Retinal pigment epithelial cell (primary cell): ENCODE data around the gene WDPCP.
A peak's percentile ranks its signal among the peaks of the same experiment; 100 is the strongest.
"Not testable (repeated sequence)": the region's sequence is repeated elsewhere in the genome, so short reads cannot be mapped to it uniquely, and the experiment has no call there.

Experiments used
- DNase-seq: peaks from one replicate; pipeline ENCODE4 v3.0.0-alpha.2; 2010; ENCODE audit warnings: low read depth
- H3K4me3 ChIP-seq: 2 replicates; pipeline ENCODE4 v1.5.1; 2011; ENCODE audit warnings: mild to moderate bottlenecking, low read length, control low read depth, moderate library complexity
- CTCF ChIP-seq: conservative IDR thresholded peaks from 2 replicates; pipeline ENCODE4 v1.5.1; 2011; ENCODE audit warnings: low read depth, low read length, control low read depth, inconsistent platforms

The WDPCP gene

GRCh38 chr2:63192889-63193774 lies 395.1 kb downstream of the WDPCP start:
- H3K4me3 ChIP-seq: no peak overlapping the region
- TF ChIP-seq CTCF: no peak
- DNase-seq: no peak

GRCh38 chr2:63192169-63192888 lies 395.9 kb downstream of the WDPCP start:
- H3K4me3 ChIP-seq: no peak overlapping the region
- DNase-seq: no peak
- no peak for TF ChIP-seq CTCF

GRCh38 chr2:63189026-63189425 lies 399.3 kb downstream of the WDPCP start:
- no peak overlapping the region for H3K4me3 ChIP-seq
- peak; percentile 2 for DNase-seq
- peak; percentile 89 for TF ChIP-seq CTCF

- no peak for TF ChIP-seq CTCF
- no peak overlapping the region for H3K4me3 ChIP-seq
- no peak for DNase-seq
Observed at GRCh38 chr2:63186331-63186730, 401.9 kb downstream of the WDPCP start.

- H3K4me3 ChIP-seq: no peak overlapping the region
- DNase-seq: no peak
- no peak for TF ChIP-seq CTCF
Observed at GRCh38 chr2:63163161-63163820, 425.0 kb downstream of the WDPCP start.

- H3K4me3 ChIP-seq: no peak overlapping the region
- no peak for DNase-seq
- TF ChIP-seq CTCF: no peak
Observed at GRCh38 chr2:63159262-63159661, 429.0 kb downstream of the WDPCP start.

- not testable (repeated sequence) for H3K4me3 ChIP-seq, DNase-seq
Observed at GRCh38 chr2:63136683-63137082, 451.6 kb downstream of the WDPCP start.
